Ishikawa (cell line): Measurements from ENCODE around the gene ZNF319.

ENCODE experiments used
- CEBPB ChIP-seq: IDR thresholded peaks from 2 replicates; pipeline ENCODE4 v1.6.1; 2012
- CREB1 ChIP-seq: IDR thresholded peaks from 2 replicates; pipeline ENCODE4 v1.6.1; 2012; ENCODE audit warnings: low read depth
- EGR1 ChIP-seq: IDR thresholded peaks from 2 replicates; pipeline ENCODE4 v1.6.1; 2012
- EP300 ChIP-seq: IDR thresholded peaks from 2 replicates; pipeline ENCODE4 v1.6.1; 2012; ENCODE audit warnings: borderline replicate concordance
- FOXM1 ChIP-seq: IDR thresholded peaks from 2 replicates; pipeline ENCODE4 v1.6.1; 2012; ENCODE audit warnings: low read depth, borderline replicate concordance
- NFIC ChIP-seq: IDR thresholded peaks from 2 replicates; pipeline ENCODE4 v1.6.1; 2012
- RAD21 ChIP-seq: IDR thresholded peaks from 2 replicates; pipeline ENCODE4 v1.6.1; 2012; ENCODE audit warnings: low read depth
- TAF1 ChIP-seq: IDR thresholded peaks from 2 replicates; pipeline ENCODE4 v1.6.1; 2012; ENCODE audit warnings: low read depth, mild to moderate bottlenecking
- TCF12 ChIP-seq: IDR thresholded peaks from 2 replicates; pipeline ENCODE4 v1.6.1; 2012; ENCODE audit warnings: low read depth
- TEAD4 ChIP-seq: IDR thresholded peaks from 2 replicates; pipeline ENCODE4 v1.6.1; 2012
- YY1 ChIP-seq: IDR thresholded peaks from 2 replicates; pipeline ENCODE4 v1.6.1; 2012; ENCODE audit warnings: low read depth
- ZBTB7A ChIP-seq: IDR thresholded peaks from 2 replicates; pipeline ENCODE4 v1.6.1; 2012; ENCODE audit warnings: low read depth
- TF ChIP-seq, protein P1 (sequence below): IDR thresholded peaks from 2 replicates; pipeline ENCODE4 v1.6.1; 2012
- TF ChIP-seq, protein P2 (sequence below): IDR thresholded peaks from 2 replicates; pipeline ENCODE4 v1.6.1; 2012; ENCODE audit warnings: low read depth, mild to moderate bottlenecking
- TF ChIP-seq, protein P3 (sequence below): IDR thresholded peaks from 2 replicates; pipeline ENCODE4 v1.6.1; 2012

The ZNF319 gene

DNA sequence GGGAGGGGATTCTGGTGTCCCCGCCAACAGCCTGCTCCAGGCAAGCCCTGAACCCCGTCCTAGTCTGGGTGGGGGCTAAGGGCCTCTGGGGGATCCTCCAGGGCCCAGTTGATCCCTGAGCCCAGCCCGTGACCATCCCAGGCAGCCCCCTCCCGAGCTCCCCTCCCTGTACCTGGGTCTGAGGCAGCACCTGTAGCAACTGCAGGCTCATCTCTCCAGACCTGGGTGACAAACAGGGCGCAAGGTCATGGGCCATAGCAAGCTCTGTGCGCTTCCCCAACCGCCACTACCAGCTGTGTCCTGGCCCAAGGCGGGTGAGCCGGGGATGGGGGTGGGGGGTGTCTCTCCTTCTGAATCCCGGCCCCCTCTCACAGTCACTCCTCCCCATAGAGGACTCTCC, 40.2 kb downstream of the ZNF319 start:
- TF ChIP-seq NFIC: no peak
- no peak for TF ChIP-seq RAD21
- TF ChIP-seq YY1: no peak
- TF ChIP-seq, protein P1, sequence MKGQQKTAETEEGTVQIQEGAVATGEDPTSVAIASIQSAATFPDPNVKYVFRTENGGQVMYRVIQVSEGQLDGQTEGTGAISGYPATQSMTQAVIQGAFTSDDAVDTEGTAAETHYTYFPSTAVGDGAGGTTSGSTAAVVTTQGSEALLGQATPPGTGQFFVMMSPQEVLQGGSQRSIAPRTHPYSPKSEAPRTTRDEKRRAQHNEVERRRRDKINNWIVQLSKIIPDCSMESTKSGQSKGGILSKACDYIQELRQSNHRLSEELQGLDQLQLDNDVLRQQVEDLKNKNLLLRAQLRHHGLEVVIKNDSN: no peak
- no peak for TF ChIP-seq TAF1
- no peak for TF ChIP-seq FOXM1
- TF ChIP-seq TCF12: no peak
- TF ChIP-seq, protein P2, sequence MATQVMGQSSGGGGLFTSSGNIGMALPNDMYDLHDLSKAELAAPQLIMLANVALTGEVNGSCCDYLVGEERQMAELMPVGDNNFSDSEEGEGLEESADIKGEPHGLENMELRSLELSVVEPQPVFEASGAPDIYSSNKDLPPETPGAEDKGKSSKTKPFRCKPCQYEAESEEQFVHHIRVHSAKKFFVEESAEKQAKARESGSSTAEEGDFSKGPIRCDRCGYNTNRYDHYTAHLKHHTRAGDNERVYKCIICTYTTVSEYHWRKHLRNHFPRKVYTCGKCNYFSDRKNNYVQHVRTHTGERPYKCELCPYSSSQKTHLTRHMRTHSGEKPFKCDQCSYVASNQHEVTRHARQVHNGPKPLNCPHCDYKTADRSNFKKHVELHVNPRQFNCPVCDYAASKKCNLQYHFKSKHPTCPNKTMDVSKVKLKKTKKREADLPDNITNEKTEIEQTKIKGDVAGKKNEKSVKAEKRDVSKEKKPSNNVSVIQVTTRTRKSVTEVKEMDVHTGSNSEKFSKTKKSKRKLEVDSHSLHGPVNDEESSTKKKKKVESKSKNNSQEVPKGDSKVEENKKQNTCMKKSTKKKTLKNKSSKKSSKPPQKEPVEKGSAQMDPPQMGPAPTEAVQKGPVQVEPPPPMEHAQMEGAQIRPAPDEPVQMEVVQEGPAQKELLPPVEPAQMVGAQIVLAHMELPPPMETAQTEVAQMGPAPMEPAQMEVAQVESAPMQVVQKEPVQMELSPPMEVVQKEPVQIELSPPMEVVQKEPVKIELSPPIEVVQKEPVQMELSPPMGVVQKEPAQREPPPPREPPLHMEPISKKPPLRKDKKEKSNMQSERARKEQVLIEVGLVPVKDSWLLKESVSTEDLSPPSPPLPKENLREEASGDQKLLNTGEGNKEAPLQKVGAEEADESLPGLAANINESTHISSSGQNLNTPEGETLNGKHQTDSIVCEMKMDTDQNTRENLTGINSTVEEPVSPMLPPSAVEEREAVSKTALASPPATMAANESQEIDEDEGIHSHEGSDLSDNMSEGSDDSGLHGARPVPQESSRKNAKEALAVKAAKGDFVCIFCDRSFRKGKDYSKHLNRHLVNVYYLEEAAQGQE: no peak
- TF ChIP-seq, protein P3, sequence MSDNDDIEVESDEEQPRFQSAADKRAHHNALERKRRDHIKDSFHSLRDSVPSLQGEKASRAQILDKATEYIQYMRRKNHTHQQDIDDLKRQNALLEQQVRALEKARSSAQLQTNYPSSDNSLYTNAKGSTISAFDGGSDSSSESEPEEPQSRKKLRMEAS: no peak
- TF ChIP-seq ZBTB7A: no peak

DNA sequence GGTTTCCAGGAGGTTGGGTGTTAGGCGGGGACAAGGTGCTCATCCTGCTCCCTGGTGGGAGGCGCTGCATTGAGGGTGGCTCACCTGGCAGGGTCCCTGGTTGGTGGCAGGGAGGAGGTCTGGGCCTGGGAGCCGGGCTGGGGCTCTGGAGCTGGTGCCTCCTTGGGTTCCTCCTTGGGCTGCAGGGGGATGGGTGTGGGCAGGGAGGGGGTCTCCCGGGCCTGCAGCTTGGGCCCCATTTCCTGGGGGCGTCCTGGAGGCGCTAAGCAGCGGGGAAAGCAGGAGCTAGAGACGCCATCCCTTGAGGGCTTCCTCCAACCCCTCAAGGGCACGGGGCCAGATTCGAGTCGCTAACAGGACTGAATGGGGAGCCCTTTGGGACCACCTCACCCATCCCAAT, 40.7 kb downstream of the ZNF319 start:
- no peak for TF ChIP-seq RAD21
- no peak for TF ChIP-seq TCF12
- no peak for TF ChIP-seq CEBPB
- no peak for TF ChIP-seq ZBTB7A
- no peak for TF ChIP-seq YY1
- TF ChIP-seq, protein P1: no peak
- TF ChIP-seq EP300: no peak

DNA sequence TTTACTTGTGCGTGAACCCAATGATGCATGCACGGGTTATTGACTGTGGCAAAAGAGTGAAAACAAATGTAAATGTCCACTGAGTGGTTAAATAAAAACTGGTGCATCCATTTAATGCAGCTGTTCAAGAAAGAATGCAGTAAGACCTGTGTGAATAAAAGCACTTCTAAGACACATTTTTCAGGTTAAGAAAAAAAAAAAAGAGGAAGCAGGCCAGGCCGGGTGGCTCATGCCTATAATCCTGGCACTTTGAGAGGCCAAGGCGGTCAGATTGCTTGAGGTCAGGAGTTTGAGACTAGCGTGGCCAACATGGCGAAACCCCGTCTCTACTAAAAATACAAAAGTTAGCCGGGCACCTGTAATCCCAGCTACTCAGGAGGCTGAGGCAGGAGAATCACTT, 41.4 kb downstream of the ZNF319 start:
- TF ChIP-seq TEAD4 (no peak), ZBTB7A (no peak), CEBPB (no peak), EP300 (no peak), TAF1 (no peak), EGR1 (no peak), FOXM1 (no peak), YY1 (no peak)
- TF ChIP-seq, protein P2: no peak
- TF ChIP-seq, protein P3: no peak
- TF ChIP-seq, protein P1: no peak

DNA sequence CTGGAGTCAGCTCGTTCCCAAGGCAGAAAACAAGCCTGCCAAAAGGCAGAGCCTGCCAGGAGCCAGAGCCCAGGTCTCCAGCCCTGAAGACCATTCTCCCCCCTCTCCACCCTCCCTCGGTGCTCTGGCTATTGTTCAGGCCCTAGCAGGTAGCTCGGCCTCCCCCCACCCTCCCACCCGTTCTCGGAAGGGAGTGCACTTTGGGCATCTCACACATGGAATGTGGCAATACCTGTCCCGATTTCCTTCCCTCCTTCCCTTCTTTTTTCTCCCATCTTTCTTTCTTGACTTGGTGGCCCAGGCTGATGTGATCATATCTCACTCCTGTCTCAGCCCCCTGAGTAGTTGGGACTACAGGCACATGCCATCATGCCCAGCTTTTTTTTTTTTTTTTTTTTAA, 41.9 kb downstream of the ZNF319 start:
- TF ChIP-seq TEAD4 (peak; percentile 65), CREB1 (no peak)
- TF ChIP-seq, protein P3: no peak

DNA sequence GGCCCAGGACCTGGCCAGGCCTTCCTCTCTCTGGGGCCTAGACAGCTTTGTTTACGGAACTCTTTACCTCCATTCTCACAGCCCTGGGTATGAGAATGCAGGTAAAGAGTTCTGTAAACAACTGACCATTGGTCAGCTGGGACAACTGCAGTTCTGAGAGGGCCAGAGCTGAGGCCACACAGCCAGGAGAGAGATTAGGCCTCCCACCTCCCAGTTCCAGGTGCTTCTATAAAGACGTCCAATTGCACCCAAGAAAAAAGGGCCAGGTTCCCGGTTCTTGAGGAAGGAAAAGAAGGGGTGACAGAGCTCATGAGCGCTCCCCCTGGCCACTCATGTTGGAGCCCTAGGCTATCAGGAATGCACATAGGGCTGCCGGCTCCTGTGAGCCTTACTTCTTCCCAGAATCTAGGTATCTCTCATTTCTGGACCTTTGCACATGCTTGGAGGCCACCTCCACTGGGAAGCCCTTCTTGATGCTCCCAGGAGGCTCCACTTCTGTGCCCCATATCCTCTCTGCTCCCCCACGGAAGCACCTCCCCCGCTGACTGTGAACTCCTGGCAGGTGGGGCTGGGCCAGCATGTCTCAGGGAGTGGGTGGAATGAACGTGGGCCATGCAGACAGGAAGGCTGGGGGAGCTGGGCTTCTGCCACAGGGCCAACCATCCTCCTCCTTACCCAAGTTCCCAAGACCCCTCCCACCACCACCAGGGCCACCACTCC, 42.6 kb downstream of the ZNF319 start:
- TF ChIP-seq, protein P1: no peak
- TF ChIP-seq CEBPB: no peak
- no peak for TF ChIP-seq EP300
- TF ChIP-seq EGR1: no peak
- TF ChIP-seq RAD21: no peak
- TF ChIP-seq TCF12: no peak
- TF ChIP-seq, protein P2: no peak
- TF ChIP-seq CREB1: no peak
- TF ChIP-seq TEAD4: no peak
- TF ChIP-seq TAF1: no peak
- TF ChIP-seq, protein P3: no peak
- no peak for TF ChIP-seq NFIC
